Endothelial cell of umbilical vein (primary cell): ENCODE results near the gene SHPK. TPM values are rescaled to one million over a fixed set of nuclear protein-coding genes. Genes with fewer than 3 reads are reported as not detected.

ENCODE experiments used
- BruUV-seq: library from RNA; stranded (reverse); fragments of 400-500 nt; replicated peaks from 2 replicates; lab custom pipeline; 2021; lab: Mats Ljungman, UMichigan
- CTCF ChIA-PET: fragments of 300-600, 350-600 bp; sonication (Branson Sonifier 250); formaldehyde crosslinking; loops from one replicate; lab custom pipeline; 2021; ENCODE audit warnings: antibody characterized with exemption, inconsistent platforms; lab: Charles Lee
- POLR2A ChIA-PET: fragments of 300-600, 350-600 bp; sonication (Branson Sonifier 250); formaldehyde crosslinking; loops from one replicate; lab custom pipeline; 2021; ENCODE audit warnings: antibody characterized with exemption, inconsistent platforms; lab: Charles Lee
- DNase-seq: peaks from one replicate; pipeline ENCODE4 v3.0.0-alpha.2; 2011; ENCODE audit warnings: low read depth, low spot score
- FAIRE-seq: peaks from 2 replicates; lab custom pipeline; 2011; peaks lifted over from hg19 to GRCh38; lab: Jason Lieb, UNC
- H2AFZ ChIP-seq: 2 replicates; pipeline ENCODE4 v1.6.0; 2012; ENCODE audit warnings: low read depth, low read length, control low read depth, inconsistent platforms
- H3K27ac ChIP-seq: 2 replicates; pipeline ENCODE4 v1.5.1; 2011; ENCODE audit warnings: low read depth, mild to moderate bottlenecking, control low read depth, low read length, moderate library complexity; ENCODE audit not compliant: insufficient read depth
- H3K27me3 ChIP-seq, 2 experiments: 2 replicates each; pipeline versions ENCODE4 v1.6.0 to v1.6.1; 2011; ENCODE audit warnings: low read length in 2 of 2, mixed read lengths in 1 of 2; ENCODE audit not compliant: control insufficient read depth in 2 of 2, insufficient read depth in 2 of 2
- H3K36me3 ChIP-seq, 2 experiments: 2 replicates in 1 of 2; 3 replicates in 1 of 2; pipeline ENCODE4 v1.5.1; 2011; ENCODE audit warnings: low read length in 2 of 2, mild to moderate bottlenecking in 1 of 2, moderate library complexity in 1 of 2; ENCODE audit not compliant: control insufficient read depth in 2 of 2, insufficient read depth in 2 of 2; ENCODE audit errors: extremely low read depth in 1 of 2
- H3K4me1 ChIP-seq: 3 replicates; pipeline ENCODE4 v1.5.1; 2011; ENCODE audit warnings: mild to moderate bottlenecking, low read length; ENCODE audit not compliant: control insufficient read depth, insufficient read depth; ENCODE audit errors: extremely low read depth
- H3K4me2 ChIP-seq: 2 replicates; pipeline ENCODE4 v1.6.1; 2011; ENCODE audit warnings: low read length, control low read depth, mixed read lengths; ENCODE audit not compliant: insufficient read depth
- H3K4me3 ChIP-seq, 3 experiments: fragments of 200-600 bp in 1 of 3; sonication (generic), shearing (Covaris generic) in 1 of 3; replicated peaks in 1 of 3; 2 replicates each; pipeline ENCODE4 v1.5.1; 2011 to 2016; ENCODE audit warnings: control low read depth in 3 of 3, low read length in 3 of 3, mild to moderate bottlenecking in 2 of 3, inconsistent platforms in 1 of 3, low read depth in 1 of 3, moderate library complexity in 1 of 3; ENCODE audit not compliant: insufficient read depth in 1 of 3
- H3K79me2 ChIP-seq: 2 replicates; pipeline ENCODE4 v1.6.0; 2012; ENCODE audit warnings: low read length, inconsistent platforms; ENCODE audit not compliant: control insufficient read depth, insufficient read depth
- H3K9ac ChIP-seq: replicated peaks from 2 replicates; pipeline ENCODE3; 2011; ENCODE audit warnings: low read length, control low read depth; ENCODE audit not compliant: insufficient read depth; ENCODE audit errors: extremely low read depth
- H3K9me1 ChIP-seq: replicated peaks from 3 replicates; pipeline ENCODE4 v1.6.0; 2011; ENCODE audit warnings: mild to moderate bottlenecking, low read length; ENCODE audit not compliant: control insufficient read depth, insufficient read depth; ENCODE audit errors: extremely low read depth
- H3K9me3 ChIP-seq: replicated peaks from 2 replicates; pipeline ENCODE4 v1.5.1; 2012; ENCODE audit warnings: low read length, inconsistent platforms; ENCODE audit not compliant: control insufficient read depth, insufficient read depth
- H4K20me1 ChIP-seq: replicated peaks from 2 replicates; pipeline ENCODE3; 2011; ENCODE audit warnings: mild to moderate bottlenecking, low read length; ENCODE audit not compliant: control insufficient read depth, insufficient read depth; ENCODE audit errors: extremely low read depth
- CTCF ChIP-seq, 2 donors: IDR thresholded peaks; 1 replicate in 1 of 2; 2 replicates in 1 of 2; pipeline ENCODE4 v1.5.1; 2011; ENCODE audit warnings: low read length in 2 of 2, mild to moderate bottlenecking in 2 of 2, moderate library complexity in 2 of 2, control low read depth in 1 of 2, inconsistent platforms in 1 of 2, low read depth in 1 of 2; ENCODE audit not compliant: insufficient read depth in 1 of 2; ENCODE audit errors: extremely low read depth in 1 of 2
- EZH2 ChIP-seq: IDR thresholded peaks from 2 replicates; pipeline ENCODE4 v1.6.1; 2012; ENCODE audit warnings: borderline replicate concordance, low read depth, mild to moderate bottlenecking, moderate library complexity, low read length, inconsistent platforms; ENCODE audit not compliant: severe bottlenecking
- FOS ChIP-seq: IDR thresholded peaks from 2 replicates; pipeline ENCODE4 v1.6.1; 2011; ENCODE audit warnings: mild to moderate bottlenecking, low read length, moderate library complexity, borderline replicate concordance; ENCODE audit not compliant: insufficient read depth
- GATA2 ChIP-seq: IDR thresholded peaks from 2 replicates; pipeline ENCODE4 v1.7.0; 2011; ENCODE audit warnings: low read depth, mild to moderate bottlenecking, moderate library complexity, mixed read lengths, low read length; ENCODE audit not compliant: insufficient read length, insufficient read depth
- JUN ChIP-seq: IDR thresholded peaks from 2 replicates; pipeline ENCODE4 v1.6.1; 2011; ENCODE audit warnings: borderline replicate concordance, low read depth; ENCODE audit not compliant: insufficient read length, insufficient read depth
- MAX ChIP-seq: IDR thresholded peaks from 2 replicates; pipeline ENCODE4 v1.6.1; 2011; ENCODE audit not compliant: insufficient read depth, insufficient read length
- MYC ChIP-seq: IDR thresholded peaks from one replicate; pipeline ENCODE4 v1.6.1; 2011; ENCODE audit warnings: mild to moderate bottlenecking, low read depth, low read length
- POLR2A ChIP-seq: IDR thresholded peaks from 2 replicates; pipeline ENCODE4 v1.6.1; 2012; ENCODE audit warnings: low read depth, mild to moderate bottlenecking, control low read depth, low read length
- POLR2AphosphoS5 ChIP-seq: IDR thresholded peaks from 2 replicates; pipeline ENCODE4 v1.6.1; 2012; ENCODE audit warnings: low read depth, mild to moderate bottlenecking, control low read depth, low read length, moderate library complexity; ENCODE audit not compliant: insufficient read depth
- dilution Hi-C: fragments of 300-500 bp; cut with MboI; formaldehyde crosslinking; loops from one replicate; pipeline ENCODE4 v1.15.0; 2019; ENCODE audit warnings: low sequenced_read_pairs; ENCODE audit not compliant: extremely low pct_ligation_motif_present
- intact Hi-C: fragments of 100-400 bp; cut with micrococcal nuclease; formaldehyde crosslinking; loops from one replicate; pipeline ENCODE4 v1.10.0; 2022
- polyA plus RNA-seq, 4 experiments: library from polyadenylated mRNA; depleted of rRNA in 3 of 4; stranded (reverse) in 3 of 4; unstranded in 1 of 4; fragments of >200 nt; gene quantifications; 2 replicates each; pipeline versions ENCODE4 v1.2.1 to v1.2.3, GENCODE V29; 2011 to 2012; ENCODE audit warnings: missing spikeins in 1 of 4
- total RNA-seq: library from RNA; stranded (reverse); gene quantifications from 2 replicates; pipeline ENCODE4 v1.2.3, GENCODE V29; 2021

The SHPK gene
- total and polyA plus RNA-seq, 2 donors (not counting 3 experiments of a cell fraction or from before 2014, with no cell fraction given), result 15.4 to 15.9 TPM

- H3K9ac ChIP-seq, result no peak overlapping the region
- CTCF ChIA-PET, result no interaction called here
- H3K9me1 ChIP-seq, result no peaks in the 10 kb centered on the region
- H3K36me3 ChIP-seq, result no peaks in the 10 kb centered on the region
- H4K20me1 ChIP-seq, result no peaks in the 10 kb centered on the region
- no peaks in the 10 kb centered on the region for H3K4me1 ChIP-seq
- peaks cover 0 to 7% of the 10 kb centered on the region in 2 experiments for H3K27me3 ChIP-seq
- no peaks in the 10 kb centered on the region for H3K79me2 ChIP-seq
- H2AFZ ChIP-seq, result no peak overlapping the region
- H3K4me3 ChIP-seq, result no peak overlapping the region
- BruUV-seq, result no TSS peak
- no peak for FAIRE-seq
- DNase-seq, result no peak
- dilution Hi-C loops, result no loop called here
- no peaks in the 10 kb centered on the region for H3K9me3 ChIP-seq
- intact Hi-C loops, result no loop called here
- TF ChIP-seq MAX (no peak), FOS (no peak), POLR2AphosphoS5 (no peak), MYC (no peak), CTCF (IDR thresholded peaks at IDR 0.05; ENCODE audit: extremely low read depth in 1 of 2, insufficient read depth in 1 of 2, low read depth in 1 of 2, low read length in 2 of 2) (no peak), JUN (no peak), EZH2 (no peak), GATA2 (no peak), POLR2A (no peak)
- H3K27ac ChIP-seq, result no peak overlapping the region
- H3K4me2 ChIP-seq, result no peak overlapping the region
- POLR2A ChIA-PET, result no interaction called here
Observed at GRCh38 chr17:3679531-3680126, 43.6 kb upstream of the SHPK start.
